GM12878 (cell line): ENCODE measurements around the gene TBC1D1. TPM values are rescaled to one million over a fixed set of nuclear protein-coding genes. Genes with fewer than 3 reads are reported as not detected.

Experiments
- ATAC-seq: fragments of 200-7000 bp; cut with Tn5 transposase; 3 replicates; pipeline ENCODE4 v1.9.1; 2020; ENCODE audit warnings: mild to moderate bottlenecking, moderate library complexity
- BruUV-seq: library from RNA; stranded (reverse); fragments of 400-500 nt; replicated peaks from 2 replicates; lab custom pipeline; 2021; lab: Mats Ljungman, UMichigan
- CTCF ChIA-PET: fragments of 300-600 bp; sonication (Branson Sonifier 250); formaldehyde crosslinking; extraction: SDS; loops from one replicate; lab custom pipeline; 2021; ENCODE audit warnings: inconsistent platforms; lab: Yijun Ruan, JAX
- POLR2A ChIA-PET: fragments of 350-600 bp; formaldehyde crosslinking; extraction: SDS; loops from one replicate; lab custom pipeline; 2021; ENCODE audit warnings: inconsistent platforms; lab: Charles Lee
- RAD21 ChIA-PET: fragments of 300-600 bp; sonication (Branson Sonifier 250); formaldehyde crosslinking; loops from one replicate; lab custom pipeline; 2023; ENCODE audit warnings: antibody characterized with exemption; ENCODE audit not compliant: unreplicated experiment; lab: Charles Lee
- SMC1A ChIA-PET: fragments of 300-600 bp; sonication (Branson Sonifier 250); formaldehyde crosslinking; loops from one replicate; lab custom pipeline; 2023; ENCODE audit not compliant: unreplicated experiment, uncharacterized antibody; lab: Charles Lee
- DNase-seq: peaks from one replicate; pipeline ENCODE4 v3.0.0-alpha.2; 2011; ENCODE audit warnings: low read depth, low spot score
- FAIRE-seq: peaks from 3 replicates; lab custom pipeline; 2011; peaks lifted over from hg19 to GRCh38; lab: Jason Lieb, UNC
- H2AFZ ChIP-seq: 2 replicates; pipeline ENCODE4 v1.6.0; 2011; ENCODE audit warnings: low read depth, low read length, control low read depth; ENCODE audit not compliant: control insufficient read depth
- H3K27ac ChIP-seq: 2 replicates; pipeline ENCODE4 v1.5.1; 2011; ENCODE audit warnings: control low read depth; ENCODE audit not compliant: control insufficient read depth, insufficient read depth
- H3K27me3 ChIP-seq, 2 experiments: replicated peaks in 1 of 2; 2 replicates each; pipeline versions ENCODE4 v1.6.0 to v1.6.1; 2011; ENCODE audit warnings: low read length in 1 of 2; ENCODE audit not compliant: control insufficient read depth in 2 of 2, insufficient read depth in 2 of 2
- H3K36me3 ChIP-seq, 2 experiments: 2 replicates each; pipeline ENCODE4 v1.5.1; 2011; ENCODE audit warnings: low read length in 1 of 2; ENCODE audit not compliant: control insufficient read depth in 2 of 2, insufficient read depth in 2 of 2
- H3K4me1 ChIP-seq: 2 replicates; pipeline ENCODE4 v1.6.1; 2011; ENCODE audit warnings: mild to moderate bottlenecking, low read length, moderate library complexity, mixed read lengths; ENCODE audit not compliant: control insufficient read depth, insufficient read depth
- H3K4me2 ChIP-seq: 2 replicates; pipeline ENCODE4 v1.6.0; 2011; ENCODE audit warnings: control low read depth; ENCODE audit not compliant: control insufficient read depth, insufficient read depth
- H3K4me3 ChIP-seq: fragments of 200-600 bp; sonication (generic); 2 replicates; pipeline ENCODE4 v1.5.1; 2016
- H3K79me2 ChIP-seq: 2 replicates; pipeline ENCODE4 v1.6.0; 2011; ENCODE audit warnings: low read length; ENCODE audit not compliant: control insufficient read depth, insufficient read depth
- H3K9ac ChIP-seq: 2 replicates; pipeline ENCODE4 v1.8.0; 2011; ENCODE audit warnings: low read length, control low read depth, mixed read lengths; ENCODE audit not compliant: control insufficient read depth, insufficient read depth
- H3K9me3 ChIP-seq: replicated peaks from 3 replicates; pipeline ENCODE4 v1.5.1; 2011; ENCODE audit warnings: mild to moderate bottlenecking, low read length; ENCODE audit not compliant: control insufficient read depth, insufficient read depth
- H4K20me1 ChIP-seq: 2 replicates; pipeline ENCODE4 v1.6.0; 2011; ENCODE audit not compliant: control insufficient read depth, insufficient read depth
- CBFB ChIP-seq: IDR thresholded peaks from 2 replicates; pipeline ENCODE4 v1.6.1; 2016; ENCODE audit warnings: antibody characterized with exemption, low read depth
- CBX3 ChIP-seq: fragments of 200-600 bp; sonication (generic); IDR thresholded peaks from 2 replicates; pipeline ENCODE4 v1.6.1; 2016; ENCODE audit warnings: low read depth, borderline replicate concordance
- CEBPB ChIP-seq, 2 experiments: fragments of 150-350 bp in 1 of 2; IDR thresholded peaks; 2 replicates each; pipeline ENCODE4 v1.6.1; 2012 to 2014; ENCODE audit warnings: low read depth in 2 of 2, low read length in 2 of 2, borderline replicate concordance in 1 of 2, inconsistent platforms in 1 of 2
- CHD4 ChIP-seq: fragments of 200-600 bp; sonication (generic); IDR thresholded peaks from 2 replicates; pipeline ENCODE4 v1.6.1; 2016; ENCODE audit warnings: mild to moderate bottlenecking
- EGR1 ChIP-seq, 2 experiments: IDR thresholded peaks; 1 replicate in 1 of 2; 2 replicates in 1 of 2; pipeline ENCODE4 v1.6.1; 2011 to 2012; ENCODE audit warnings: low read depth in 2 of 2, low read length in 2 of 2, borderline replicate concordance in 1 of 2, mild to moderate bottlenecking in 1 of 2, moderate library complexity in 1 of 2
- IKZF1 ChIP-seq: fragments of 450-650 bp; conservative IDR thresholded peaks from 2 replicates; pipeline ENCODE4 v1.6.1; 2017; ENCODE audit warnings: antibody characterized with exemption, mild to moderate bottlenecking
- JUND ChIP-seq: IDR thresholded peaks from 2 replicates; pipeline ENCODE4 v1.6.1; 2012; ENCODE audit warnings: low read depth, mild to moderate bottlenecking, low read length, improper control_type of control experiment, moderate library complexity
- MYC ChIP-seq: IDR thresholded peaks from 2 replicates; pipeline ENCODE4 v1.6.1; 2011; ENCODE audit warnings: mild to moderate bottlenecking, low read length, moderate library complexity, inconsistent platforms; ENCODE audit not compliant: insufficient read depth, insufficient replicate concordance, insufficient read length, severe bottlenecking
- NR2C2 ChIP-seq: IDR thresholded peaks from 2 replicates; pipeline ENCODE4 v1.6.1; 2011; ENCODE audit warnings: borderline replicate concordance, low read depth; ENCODE audit not compliant: control insufficient read depth, insufficient read length
- PML ChIP-seq: IDR thresholded peaks from 2 replicates; pipeline ENCODE4 v1.6.1; 2012; ENCODE audit warnings: low read length, inconsistent platforms
- RAD51 ChIP-seq: fragments of 450-650 bp; IDR thresholded peaks from 2 replicates; pipeline ENCODE4 v1.6.1; 2016; ENCODE audit warnings: moderate library complexity, mild to moderate bottlenecking, inconsistent platforms
- RB1 ChIP-seq: fragments of 450-650 bp; formaldehyde crosslinking; IDR thresholded peaks from 2 replicates; pipeline ENCODE4 v1.6.1; 2017; ENCODE audit warnings: mild to moderate bottlenecking, borderline replicate concordance
- RELA ChIP-seq: fragments of 450-650 bp; IDR thresholded peaks from 2 replicates; pipeline ENCODE4 v1.8.0; 2014; ENCODE audit warnings: borderline replicate concordance; ENCODE audit not compliant: partially characterized antibody
- SMC3 ChIP-seq: IDR thresholded peaks from 2 replicates; pipeline ENCODE4 v1.6.1; 2011; ENCODE audit warnings: low read length, improper control_type of control experiment, borderline replicate concordance
- SREBF2 ChIP-seq: IDR thresholded peaks from 2 replicates; pipeline ENCODE4 v1.6.1; 2012; ENCODE audit warnings: mild to moderate bottlenecking, low read length
- TAF1 ChIP-seq: IDR thresholded peaks from 2 replicates; pipeline ENCODE4 v1.6.1; 2011; ENCODE audit warnings: mild to moderate bottlenecking, low read depth, low read length, borderline replicate concordance
- ZBED1 ChIP-seq: IDR thresholded peaks from 2 replicates; pipeline ENCODE4 v1.6.1; 2016; ENCODE audit warnings: borderline replicate concordance
- ZNF24 ChIP-seq: fragments of 450-650 bp; IDR thresholded peaks from 2 replicates; pipeline ENCODE4 v1.6.1; 2017; ENCODE audit warnings: antibody characterized with exemption, mild to moderate bottlenecking
- ZNF384 ChIP-seq: IDR thresholded peaks from 2 replicates; pipeline ENCODE4 v1.6.1; 2012; ENCODE audit warnings: low read depth, mild to moderate bottlenecking, low read length, improper control_type of control experiment, borderline replicate concordance
- ZNF622 ChIP-seq: fragments of 450-650 bp; IDR thresholded peaks from 2 replicates; pipeline ENCODE4 v1.6.1; 2017; ENCODE audit warnings: mild to moderate bottlenecking, inconsistent platforms
- WGBS: methylation state at CpG from one replicate; pipeline ENCODE4 v1.1.6; 2016; ENCODE audit warnings: low lambda C conversion rate; ENCODE audit not compliant: insufficient replicate concordance, insufficient coverage; ENCODE audit errors: missing lambda C conversion rate; 5-methylcytosine and 5-hydroxymethylcytosine counted together
- in situ Hi-C: fragments of 300-500 bp; cut with MboI; formaldehyde crosslinking; loops from 9 replicates; pipeline ENCODE4 v1.14.3; 2018; ENCODE audit warnings: mixed read lengths
- intact Hi-C: fragments of 100-400 bp; cut with micrococcal nuclease; formaldehyde crosslinking; loops from one replicate; pipeline ENCODE4 v1.14.2; 2022; ENCODE audit not compliant: unreplicated experiment
- polyA plus RNA-seq, 11 experiments: library from polyadenylated mRNA; depleted of rRNA in 4 of 11; unstranded in 6 of 11; stranded (reverse) in 5 of 11; fragments of >200 nt; fragmentation: Nextera tagmentation in 4 of 11; fragmentation: Illumina TruSeq in 1 of 11; extraction: Ambion mirVana in 4 of 11; extraction: Trizol in 1 of 11; gene quantifications; 1 replicate in 1 of 11; 2 replicates in 10 of 11; pipeline versions ENCODE4 v1.2.1 to v1.2.3, GENCODE V29; 2011 to 2016; ENCODE audit warnings: inconsistent platforms in 2 of 11, missing spikeins in 2 of 11, low read depth in 1 of 11
- total RNA-seq, 4 experiments: library from RNA; depleted of rRNA in 3 of 4; stranded (reverse); fragments of >200 nt in 3 of 4; fragmentation: Illumina TruSeq in 1 of 4; extraction: Trizol in 1 of 4; gene quantifications; 2 replicates each; pipeline versions ENCODE4 v1.2.1 to v1.2.3, GENCODE V29; 2013 to 2021
- TF ChIP-seq, protein P1 (sequence below): fragments of 450-650 bp; IDR thresholded peaks from 2 replicates; pipeline ENCODE4 v1.6.1; 2016; ENCODE audit warnings: mild to moderate bottlenecking
- TF ChIP-seq, protein P2 (sequence below): fragments of 150-350 bp; IDR thresholded peaks from 2 replicates; pipeline ENCODE4 v1.6.1; 2014; ENCODE audit warnings: mild to moderate bottlenecking, low read depth, low read length

The TBC1D1 gene
- total and polyA plus RNA-seq, 10 of the 15 experiments (the other 5 are each of a cell fraction or from before 2014, with no cell fraction given): 5.3 to 102 (median 57.8) TPM

DNA sequence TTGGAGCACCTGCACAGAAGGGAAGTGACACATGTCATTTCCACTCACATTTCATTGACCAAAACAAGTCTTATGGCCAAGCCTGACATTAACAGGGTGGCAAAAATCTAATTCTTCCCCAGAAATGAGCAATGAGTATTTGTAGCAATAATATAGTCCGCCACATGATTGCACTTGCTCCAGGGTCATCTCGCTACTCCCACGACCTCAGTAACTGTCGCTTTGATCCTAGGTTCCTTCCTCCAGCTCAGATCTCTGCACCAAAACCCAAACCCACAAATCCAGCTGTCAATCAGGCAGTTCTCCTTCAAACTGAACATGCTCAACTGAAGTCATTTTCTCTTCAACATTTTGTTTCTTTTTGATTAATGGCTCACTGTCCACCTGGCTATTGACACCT is 44.1 kb downstream of the TBC1D1 start (continued):
- TF ChIP-seq PML (no peak), JUND (no peak), MYC (no peak), CBFB (no peak)

DNA sequence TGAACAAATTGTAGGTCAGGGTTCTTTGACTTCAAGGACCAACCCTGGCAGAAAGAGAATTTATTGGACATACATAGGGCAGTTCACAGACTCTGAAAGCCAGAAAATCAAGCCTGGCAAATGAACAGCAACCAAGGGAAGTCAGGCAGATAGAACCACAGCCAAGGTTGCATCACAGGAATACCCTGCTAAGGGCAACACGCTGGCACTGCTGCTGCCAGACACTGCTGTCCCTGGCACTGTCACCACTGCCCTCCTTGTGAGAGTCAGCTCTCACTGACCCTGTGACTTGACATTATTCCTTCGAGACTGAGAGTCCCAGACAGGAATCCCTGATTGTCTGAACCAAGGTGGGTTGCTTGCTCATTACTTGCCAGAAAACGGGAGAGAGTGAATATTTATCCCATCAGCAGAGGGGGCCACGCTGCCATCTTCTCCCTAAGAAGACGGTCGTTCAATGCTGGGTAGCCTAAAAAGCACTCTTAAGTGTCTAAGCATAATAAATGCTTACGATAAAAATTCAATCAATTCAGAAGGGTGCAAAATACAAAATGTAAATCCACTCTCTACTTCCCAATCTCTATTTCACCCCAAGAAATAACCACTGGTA is 46.1 kb downstream of the TBC1D1 start:
- CTCF ChIA-PET: interaction anchor here (0.6 kb wide), 1 partner anchor 11 kb away, joined by 3 read pairs; no protein-coding TSS in a partner anchor
- in situ Hi-C loops: no loop called here
- 80% methylated on average over 7 of the region's 7 CpGs for WGBS

More for the DNA sequence above, 46.1 kb downstream of the TBC1D1 start:
- TF ChIP-seq ZBED1: no peak
- no peak for TF ChIP-seq IKZF1
- TF ChIP-seq, protein P1, sequence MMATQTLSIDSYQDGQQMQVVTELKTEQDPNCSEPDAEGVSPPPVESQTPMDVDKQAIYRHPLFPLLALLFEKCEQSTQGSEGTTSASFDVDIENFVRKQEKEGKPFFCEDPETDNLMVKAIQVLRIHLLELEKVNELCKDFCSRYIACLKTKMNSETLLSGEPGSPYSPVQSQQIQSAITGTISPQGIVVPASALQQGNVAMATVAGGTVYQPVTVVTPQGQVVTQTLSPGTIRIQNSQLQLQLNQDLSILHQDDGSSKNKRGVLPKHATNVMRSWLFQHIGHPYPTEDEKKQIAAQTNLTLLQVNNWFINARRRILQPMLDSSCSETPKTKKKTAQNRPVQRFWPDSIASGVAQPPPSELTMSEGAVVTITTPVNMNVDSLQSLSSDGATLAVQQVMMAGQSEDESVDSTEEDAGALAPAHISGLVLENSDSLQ: no peak
- no peak for TF ChIP-seq CHD4
- no peak for TF ChIP-seq ZNF384
- TF ChIP-seq CEBPB (IDR thresholded peaks at IDR 0.05; ENCODE audit: borderline replicate concordance in 1 of 2, low read depth in 2 of 2, low read length in 2 of 2): no peak
- TF ChIP-seq SMC3: no peak
- TF ChIP-seq RAD51: no peak
- TF ChIP-seq CBX3: no peak
- no peak for TF ChIP-seq MYC
- TF ChIP-seq, protein P2, sequence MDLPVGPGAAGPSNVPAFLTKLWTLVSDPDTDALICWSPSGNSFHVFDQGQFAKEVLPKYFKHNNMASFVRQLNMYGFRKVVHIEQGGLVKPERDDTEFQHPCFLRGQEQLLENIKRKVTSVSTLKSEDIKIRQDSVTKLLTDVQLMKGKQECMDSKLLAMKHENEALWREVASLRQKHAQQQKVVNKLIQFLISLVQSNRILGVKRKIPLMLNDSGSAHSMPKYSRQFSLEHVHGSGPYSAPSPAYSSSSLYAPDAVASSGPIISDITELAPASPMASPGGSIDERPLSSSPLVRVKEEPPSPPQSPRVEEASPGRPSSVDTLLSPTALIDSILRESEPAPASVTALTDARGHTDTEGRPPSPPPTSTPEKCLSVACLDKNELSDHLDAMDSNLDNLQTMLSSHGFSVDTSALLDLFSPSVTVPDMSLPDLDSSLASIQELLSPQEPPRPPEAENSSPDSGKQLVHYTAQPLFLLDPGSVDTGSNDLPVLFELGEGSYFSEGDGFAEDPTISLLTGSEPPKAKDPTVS: no peak
- TF ChIP-seq RB1: no peak
- no peak for TF ChIP-seq ZNF622
- no peak for TF ChIP-seq SREBF2
- no peak for TF ChIP-seq EGR1 (IDR thresholded peaks at IDR 0.05; ENCODE audit: borderline replicate concordance in 1 of 2, low read depth in 2 of 2, low read length in 2 of 2)
- TF ChIP-seq RELA: no peak
- no peak for TF ChIP-seq ZNF24
- TF ChIP-seq NR2C2: no peak
- TF ChIP-seq TAF1: no peak
- TF ChIP-seq, all 136 proteins: peak for 0
- POLR2A ChIA-PET: interaction anchor here (1.0 kb wide), 1 partner anchor 86 kb away, joined by 3 read pairs; no protein-coding TSS in a partner anchor
- H3K4me3 ChIP-seq: no peak overlapping the region
- no peaks in the 10 kb centered on the region for H4K20me1 ChIP-seq
- no peak overlapping the region for H3K4me2 ChIP-seq
- DNase-seq: no peak
- H2AFZ ChIP-seq: no peak overlapping the region
- intact Hi-C loops: no loop called here
- H3K36me3 ChIP-seq: no peaks in the 10 kb centered on the region; a peak in 2 of 4 replicates
- FAIRE-seq: no peak
- RAD21 ChIA-PET: no interaction called here
- BruUV-seq: no TSS peak
- H3K27me3 ChIP-seq: no peaks in the 10 kb centered on the region
- no peak overlapping the region for H3K27ac ChIP-seq
- ATAC-seq: no peak
- H3K9ac ChIP-seq: no peak overlapping the region
- no peaks in the 10 kb centered on the region for H3K4me1 ChIP-seq
- no peaks in the 10 kb centered on the region; the same call in 2 of the 3 replicates for H3K9me3 ChIP-seq
- H3K79me2 ChIP-seq: no peaks in the 10 kb centered on the region
- SMC1A ChIA-PET: no interaction called here
